RWPE1 (cell line): ENCODE data around the gene H1-8.
"Not testable (repeated sequence)": the region's sequence is repeated elsewhere in the genome, so short reads cannot be mapped to it uniquely, and the experiment has no call there.

ENCODE experiments used
- CTCF ChIA-PET: fragments of 350-600 bp; sonication (Branson Sonifier 250); formaldehyde crosslinking; extraction: SDS; loops from one replicate; lab custom pipeline; 2021; lab: Yijun Ruan, JAX
- POLR2A ChIA-PET: fragments of 400-600 bp; formaldehyde crosslinking; extraction: SDS; loops from one replicate; lab custom pipeline; 2020; ENCODE audit warnings: antibody characterized with exemption; ENCODE audit not compliant: low non-redundant PET; lab: Yijun Ruan, JAX
- DNase-seq: peaks from one replicate; pipeline ENCODE4 v3.0.0; 2012; ENCODE audit warnings: low spot score
- H3K27ac ChIP-seq: fragments of 450-650 bp; 2 replicates; pipeline ENCODE4 v1.5.1; 2017
- TF ChIP-seq, protein P1 (sequence below): fragments of 450-650 bp; conservative IDR thresholded peaks from 2 replicates; pipeline ENCODE4 v1.5.1; 2017; ENCODE audit warnings: low read depth, mild to moderate bottlenecking

H1-8 gene

GRCh38 chr3:129543156-129543790 lies at the start of gene H1-8:
Gene H1-8 (plus strand): TSS chr3:129543175. CDS start chr3:129543219, 44 bp downstream.
- H3K27ac ChIP-seq = no peak within 1 kb of the TSS
- ChIA-PET POLR2A (no interaction called here), CTCF (no interaction called here)
- TF ChIP-seq, protein P1, sequence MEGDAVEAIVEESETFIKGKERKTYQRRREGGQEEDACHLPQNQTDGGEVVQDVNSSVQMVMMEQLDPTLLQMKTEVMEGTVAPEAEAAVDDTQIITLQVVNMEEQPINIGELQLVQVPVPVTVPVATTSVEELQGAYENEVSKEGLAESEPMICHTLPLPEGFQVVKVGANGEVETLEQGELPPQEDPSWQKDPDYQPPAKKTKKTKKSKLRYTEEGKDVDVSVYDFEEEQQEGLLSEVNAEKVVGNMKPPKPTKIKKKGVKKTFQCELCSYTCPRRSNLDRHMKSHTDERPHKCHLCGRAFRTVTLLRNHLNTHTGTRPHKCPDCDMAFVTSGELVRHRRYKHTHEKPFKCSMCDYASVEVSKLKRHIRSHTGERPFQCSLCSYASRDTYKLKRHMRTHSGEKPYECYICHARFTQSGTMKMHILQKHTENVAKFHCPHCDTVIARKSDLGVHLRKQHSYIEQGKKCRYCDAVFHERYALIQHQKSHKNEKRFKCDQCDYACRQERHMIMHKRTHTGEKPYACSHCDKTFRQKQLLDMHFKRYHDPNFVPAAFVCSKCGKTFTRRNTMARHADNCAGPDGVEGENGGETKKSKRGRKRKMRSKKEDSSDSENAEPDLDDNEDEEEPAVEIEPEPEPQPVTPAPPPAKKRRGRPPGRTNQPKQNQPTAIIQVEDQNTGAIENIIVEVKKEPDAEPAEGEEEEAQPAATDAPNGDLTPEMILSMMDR = no peak
- no peak for DNase-seq

DNA sequence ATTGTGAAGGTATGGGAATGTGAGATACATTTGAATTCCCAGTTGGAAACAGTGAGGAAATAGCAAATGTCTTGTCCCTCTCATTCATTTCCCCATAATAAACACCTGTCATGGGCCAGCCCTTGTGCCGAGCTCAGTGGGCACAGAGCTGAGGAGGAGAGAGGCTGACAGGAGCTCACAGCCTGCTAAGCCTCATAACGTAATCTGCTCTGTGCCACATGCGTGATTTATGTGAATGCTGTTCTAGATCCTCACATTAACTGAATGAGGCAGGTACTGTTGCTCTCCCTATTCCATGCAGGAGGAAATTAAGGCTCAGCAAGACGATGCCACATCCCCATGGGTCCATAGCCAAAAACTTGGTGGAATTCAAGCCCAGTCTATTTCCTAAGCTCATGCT lies 49.8 kb upstream of the H1-8 start:
- no peak overlapping the region for H3K27ac ChIP-seq
- POLR2A ChIA-PET = interaction anchor here (0.6 kb wide), 1 partner anchor 133 kb away, joined by 7 read pairs; no protein-coding TSS in a partner anchor
- TF ChIP-seq, protein P1 = no peak

GRCh38 chr3:129494499-129494898 lies 48.5 kb upstream of the H1-8 start:
- POLR2A ChIA-PET, DNase-seq, H3K27ac ChIP-seq: not testable (repeated sequence)

More for the DNA sequence above, 49.8 kb upstream of the H1-8 start:
- DNase-seq = no peak
- CTCF ChIA-PET = interaction anchor here (0.6 kb wide), 1 partner anchor 213 kb away, joined by 3 read pairs; no protein-coding TSS in a partner anchor

GRCh38 chr3:129495006-129495639 lies 47.9 kb upstream of the H1-8 start:
- H3K27ac ChIP-seq = peak overlapping the region; percentile 61
- POLR2A ChIA-PET, DNase-seq: not testable (repeated sequence)
- CTCF ChIA-PET = interaction anchor here (0.6 kb wide), 1 partner anchor 55 kb away, joined by 3 read pairs; no protein-coding TSS in a partner anchor

More at GRCh38 chr3:129494499-129494898, 48.5 kb upstream of the H1-8 start:
- CTCF ChIA-PET = interaction anchor here (0.6 to 1.1 kb wide), 2 partner anchors 54 to 331 kb away, joined by 3 read pairs; no protein-coding TSS in a partner anchor

GRCh38 chr3:129497876-129498275 lies 45.1 kb upstream of the H1-8 start:
- POLR2A ChIA-PET, DNase-seq, H3K27ac ChIP-seq: not testable (repeated sequence)
- CTCF ChIA-PET = interaction anchor here (0.7 kb wide), 1 partner anchor 66 kb away, joined by 4 read pairs; no protein-coding TSS in a partner anchor

DNA sequence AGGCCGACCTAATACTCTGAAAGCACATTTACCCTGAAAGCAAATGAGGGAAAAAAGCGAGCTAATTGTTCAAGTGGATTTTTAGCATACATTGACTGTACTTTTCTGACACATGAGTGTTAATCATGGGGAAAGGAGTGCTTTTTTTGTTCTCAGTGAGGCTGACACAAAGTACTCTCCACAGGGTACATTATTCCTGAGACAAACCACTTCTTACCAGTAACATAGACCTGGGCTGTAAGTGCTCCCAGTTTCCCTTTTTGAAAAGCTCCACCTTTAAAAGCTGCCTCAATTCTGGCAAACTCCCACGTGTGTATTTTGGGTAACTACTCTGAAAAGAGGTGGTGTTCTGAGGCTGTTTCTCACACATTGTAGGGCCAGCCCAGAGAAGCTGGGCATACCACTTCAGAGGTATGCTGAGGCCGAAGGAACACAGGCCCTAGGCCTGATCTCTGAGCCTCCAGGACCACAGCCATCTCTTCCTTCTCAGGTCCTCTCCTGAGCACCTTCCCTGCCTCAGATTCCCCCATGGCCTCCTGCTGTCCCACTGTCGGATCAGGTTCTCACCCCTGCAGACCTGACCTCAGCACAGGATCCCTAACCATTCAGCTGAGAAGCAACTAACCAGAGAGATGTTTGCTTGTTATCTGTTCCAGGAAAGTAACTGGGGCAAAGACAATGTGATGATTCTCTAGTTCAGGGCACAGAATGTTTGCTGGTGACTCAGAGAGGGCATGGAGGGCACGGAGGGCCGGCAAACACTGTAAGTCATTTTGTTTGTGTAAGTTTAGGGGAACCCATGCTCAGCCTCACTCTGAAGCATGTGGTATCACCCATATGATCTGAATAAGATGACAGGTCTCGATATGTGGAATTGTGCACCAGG lies 44.1 kb upstream of the H1-8 start:
- POLR2A ChIA-PET, H3K27ac ChIP-seq, DNase-seq: not testable (repeated sequence)
- CTCF ChIA-PET = interaction anchor here (0.7 kb wide), 1 partner anchor 67 kb away, joined by 4 read pairs; no protein-coding TSS in a partner anchor

DNA sequence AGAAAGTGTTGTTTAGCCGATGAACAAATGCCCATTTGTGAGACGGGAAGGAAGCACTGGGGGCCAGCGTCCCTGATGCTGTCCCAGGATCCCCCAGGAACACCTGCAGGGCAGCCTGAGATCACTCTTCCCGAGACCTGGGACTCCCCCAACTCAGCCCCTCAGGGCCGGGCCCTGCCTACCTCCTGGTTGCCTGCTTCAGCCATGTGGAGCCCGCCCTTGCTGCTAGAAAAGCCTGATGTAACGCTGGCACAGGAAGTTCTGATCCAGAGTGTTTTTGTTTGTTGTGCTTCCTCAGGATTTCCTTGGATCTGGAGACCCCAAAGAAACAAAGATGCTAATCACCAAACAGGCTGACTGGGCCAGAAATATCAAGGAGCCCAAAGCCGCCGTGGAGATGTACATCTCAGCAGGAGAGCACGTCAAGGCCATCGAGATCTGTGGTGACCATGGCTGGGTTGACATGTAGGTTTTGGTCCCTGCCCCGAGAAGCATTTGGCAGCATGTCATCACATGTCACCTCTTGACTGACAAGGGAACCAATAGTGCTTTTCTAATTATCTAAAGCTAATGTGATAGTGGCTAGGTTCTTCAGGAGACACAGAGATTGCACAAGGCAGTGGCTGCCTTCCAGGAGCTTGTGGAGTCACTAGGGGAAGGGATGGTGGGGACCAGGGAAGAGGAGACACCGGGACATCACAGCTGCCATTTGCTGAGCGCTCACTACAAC lies 43.2 kb upstream of the H1-8 start:
- CTCF ChIA-PET = interaction anchor here (0.9 kb wide), 1 partner anchor 9 kb away, joined by 3 read pairs; no protein-coding TSS in a partner anchor

DNA sequence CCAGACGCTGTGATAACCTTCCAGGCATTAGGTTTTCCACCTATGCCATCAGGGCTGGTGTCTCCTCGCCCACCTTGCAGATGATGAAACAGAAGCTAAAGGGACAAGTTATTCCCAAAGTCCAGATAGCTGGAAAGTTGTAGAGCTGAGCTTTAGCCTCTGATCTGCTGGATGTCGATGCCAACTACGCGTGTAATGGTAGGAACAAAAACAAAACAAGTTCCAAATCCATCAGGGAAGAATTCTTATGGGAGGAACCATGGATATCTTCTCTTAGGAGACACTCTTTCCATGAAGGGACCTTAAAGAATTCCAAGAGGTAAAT lies 42.7 kb upstream of the H1-8 start:
- no peak for DNase-seq
- TF ChIP-seq, protein P1 = no peak
- CTCF ChIA-PET = interaction anchor here (0.7 to 0.9 kb wide), 2 partner anchors 10 to 133 kb away, joined by 3 to 4 read pairs; no protein-coding TSS in a partner anchor
- H3K27ac ChIP-seq = no peak overlapping the region
- POLR2A ChIA-PET = no interaction called here

More for the DNA sequence above, 43.2 kb upstream of the H1-8 start:
- DNase-seq, POLR2A ChIA-PET, H3K27ac ChIP-seq: not testable (repeated sequence)
